HG03196 (cell line): Measurements from ENCODE around the gene PSAP.
"Not testable (repeated sequence)": the region's sequence is repeated elsewhere in the genome, so short reads cannot be mapped to it uniquely, and the experiment has no call there.

Experiments
- ATAC-seq: cut with Tn5 transposase; IDR thresholded peaks from one replicate; pipeline ENCODE4 v1.9.1; 2021; ENCODE audit not compliant: unreplicated experiment

PSAP gene

GRCh38 chr10:71850743-71851464 lies at the start of gene PSAP:
Gene PSAP (minus strand): TSS chr10:71851251. CDS start chr10:71851221, 30 bp downstream.
- ATAC-seq = peak; percentile 89

DNA sequence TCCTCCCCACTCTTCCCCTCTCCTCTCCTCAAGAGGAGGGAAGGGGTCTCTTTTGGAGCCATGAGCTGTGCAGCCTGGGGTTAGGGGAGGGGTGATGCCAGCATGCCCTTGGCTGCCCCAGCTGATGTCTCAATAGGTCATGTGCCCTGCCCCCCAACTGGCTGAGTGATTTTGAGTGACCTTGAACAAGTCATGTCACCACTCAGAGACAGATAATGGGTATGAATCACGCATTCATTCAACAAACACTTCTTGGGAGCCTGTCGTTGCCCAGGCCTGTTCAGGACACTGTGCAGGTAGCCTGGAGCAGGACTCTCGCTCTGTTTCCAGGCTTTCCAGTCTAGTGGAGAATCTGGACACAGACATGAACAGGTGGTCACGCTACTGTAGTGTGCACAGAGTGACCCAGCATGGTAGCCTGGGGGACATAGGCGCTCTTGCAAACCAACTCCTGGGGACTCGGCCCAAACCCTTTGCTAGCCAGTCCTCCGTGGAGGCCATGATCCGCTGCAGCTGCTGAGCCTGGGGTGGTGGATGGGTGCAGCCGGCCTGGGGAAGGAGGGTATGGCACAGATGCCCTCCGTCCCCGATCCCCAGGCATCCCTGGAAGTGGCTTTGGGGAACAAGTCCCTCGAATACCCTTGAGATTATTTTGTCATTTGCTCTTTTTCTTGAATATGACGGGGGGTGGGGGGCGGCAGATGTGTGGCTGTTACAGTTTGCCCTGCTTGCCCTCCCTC lies 49.6 kb upstream of the PSAP start:
- ATAC-seq = no peak

DNA sequence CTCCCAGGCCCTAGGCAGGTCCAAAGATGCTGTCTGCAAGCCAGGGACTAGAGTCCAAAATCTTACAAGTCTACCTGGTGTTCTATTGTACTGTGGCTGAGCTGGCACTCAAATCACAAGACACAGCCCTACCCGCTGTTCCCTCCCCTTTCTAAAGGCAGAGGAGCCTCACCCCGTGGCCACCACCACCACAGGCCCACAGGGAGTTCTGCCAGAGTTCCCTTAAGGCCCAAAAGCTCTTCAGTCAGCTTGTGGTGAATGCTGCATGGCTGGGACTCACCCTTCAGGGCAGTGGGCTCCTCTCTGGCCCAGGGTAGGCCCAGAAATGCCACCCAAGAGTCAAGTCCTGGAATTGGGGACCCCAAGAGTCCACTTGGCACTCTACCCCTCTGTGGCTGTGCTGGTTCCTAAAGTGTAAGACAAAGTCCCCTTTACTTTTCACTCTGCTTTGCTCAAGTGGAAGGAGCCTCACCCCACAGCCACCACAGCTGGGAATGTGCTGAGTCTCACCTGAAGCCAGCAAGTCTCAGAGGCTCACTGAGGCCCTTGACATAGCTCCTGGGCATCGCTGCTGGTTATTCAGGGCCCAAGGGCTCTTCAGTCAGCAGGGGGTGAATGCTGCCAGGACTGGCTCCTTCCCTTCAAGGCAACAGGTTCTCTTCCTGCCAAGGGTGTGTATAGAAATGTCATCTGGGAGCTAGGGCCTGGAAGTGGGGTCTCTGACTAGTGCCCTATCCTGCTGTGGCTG lies 48.8 kb upstream of the PSAP start:
- no peak for ATAC-seq

DNA sequence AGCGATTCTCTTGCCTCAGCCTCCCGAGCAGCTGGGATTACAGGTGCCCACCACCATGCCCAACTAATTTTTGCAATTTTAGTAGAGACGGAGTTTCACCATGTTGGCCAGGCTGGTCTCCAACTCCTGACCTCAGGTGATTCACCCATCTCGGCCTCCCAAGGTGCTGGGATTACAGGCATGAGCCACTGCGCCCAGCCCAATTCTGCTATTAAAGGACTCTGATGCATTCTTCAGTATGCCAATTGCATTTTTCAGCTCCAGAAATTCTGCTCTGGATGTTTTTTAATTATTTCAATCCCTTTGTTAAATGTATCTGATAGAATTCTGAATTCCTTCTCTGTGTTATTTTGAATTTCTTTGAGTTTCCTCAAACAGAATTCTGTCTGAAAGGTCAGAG lies 47.3 kb upstream of the PSAP start:
- not testable (repeated sequence) for ATAC-seq

GRCh38 chr10:71893920-71894319 lies 42.9 kb upstream of the PSAP start:
- no peak for ATAC-seq

- no peak for ATAC-seq
Measured at GRCh38 chr10:71893258-71893815, 42.3 kb upstream of the PSAP start.

GRCh38 chr10:71891437-71891836 lies 40.4 kb upstream of the PSAP start:
- no peak for ATAC-seq

DNA sequence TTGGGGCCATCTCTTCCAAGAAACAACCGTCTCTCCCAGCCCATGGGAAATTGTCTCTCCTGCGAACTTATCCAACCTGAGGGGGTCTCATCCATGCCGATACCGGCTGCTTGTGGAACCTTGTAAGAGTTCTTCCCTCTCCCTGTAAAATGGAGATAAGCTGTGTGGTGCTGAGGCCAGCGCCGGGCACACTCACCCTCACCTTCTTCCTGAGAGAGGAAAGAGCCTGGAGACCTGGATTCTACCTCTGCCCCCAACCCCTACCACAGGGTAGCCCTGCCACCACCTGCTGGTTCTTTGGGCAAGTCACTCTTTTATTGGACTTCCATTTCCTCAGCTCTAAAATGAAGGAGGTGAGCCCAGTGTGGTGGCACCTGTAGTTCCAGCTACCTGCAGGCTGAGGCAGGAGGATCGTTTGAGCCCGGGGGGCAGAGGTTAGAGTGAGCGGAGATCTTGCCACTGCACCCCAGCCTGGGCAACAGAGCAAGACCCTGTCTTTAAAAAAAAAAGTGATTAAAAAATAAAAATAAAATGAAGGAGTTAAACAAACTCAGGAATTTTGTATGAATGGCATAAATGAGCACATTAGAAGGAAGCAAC lies 38.4 kb upstream of the PSAP start:
- ATAC-seq = no peak

GRCh38 chr10:71888623-71889387 lies 37.8 kb upstream of the PSAP start:
- ATAC-seq = peak; percentile 89

DNA sequence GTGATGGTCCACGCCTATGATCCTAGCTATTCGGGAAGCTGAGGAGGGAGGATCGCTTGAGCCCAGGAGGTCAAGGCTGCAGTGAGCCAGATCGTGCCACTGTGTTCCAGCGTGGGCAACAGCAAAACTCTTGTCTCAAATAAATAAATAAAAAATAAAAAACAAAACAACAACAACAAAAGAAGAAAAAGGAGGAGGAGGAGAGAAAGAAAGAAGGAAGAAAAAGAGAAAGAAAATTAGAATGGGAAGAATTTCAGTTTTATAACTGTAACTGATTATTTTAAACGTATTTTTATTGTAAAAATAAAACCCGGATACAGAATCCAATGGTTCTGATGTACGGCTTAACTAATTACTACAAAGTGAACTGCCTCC lies 37.2 kb upstream of the PSAP start:
- ATAC-seq = no peak

DNA sequence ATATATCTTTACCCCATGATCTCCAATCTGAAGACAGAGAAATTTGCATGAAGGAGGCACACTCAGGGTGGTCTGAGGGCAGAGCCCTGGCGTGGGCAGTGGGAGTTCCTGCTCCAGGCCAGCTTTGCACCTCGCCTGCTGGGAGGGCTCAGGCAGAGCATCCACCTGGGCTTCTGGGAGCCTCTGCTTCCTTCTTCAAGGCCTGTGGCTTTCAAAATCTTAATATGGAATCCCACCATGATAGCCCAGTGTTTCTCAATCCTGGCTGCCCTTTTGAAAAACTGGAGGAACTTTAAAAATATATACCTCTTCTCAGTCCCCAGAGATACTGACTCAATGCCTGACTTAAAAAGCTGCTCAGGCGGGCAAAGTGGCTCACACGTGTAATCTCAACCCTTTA lies 36.7 kb upstream of the PSAP start:
- no peak for ATAC-seq

GRCh38 chr10:71882813-71883659 lies 32.0 kb upstream of the PSAP start:
- ATAC-seq = no peak

GRCh38 chr10:71881647-71882355 lies 30.8 kb upstream of the PSAP start:
- ATAC-seq = no peak

DNA sequence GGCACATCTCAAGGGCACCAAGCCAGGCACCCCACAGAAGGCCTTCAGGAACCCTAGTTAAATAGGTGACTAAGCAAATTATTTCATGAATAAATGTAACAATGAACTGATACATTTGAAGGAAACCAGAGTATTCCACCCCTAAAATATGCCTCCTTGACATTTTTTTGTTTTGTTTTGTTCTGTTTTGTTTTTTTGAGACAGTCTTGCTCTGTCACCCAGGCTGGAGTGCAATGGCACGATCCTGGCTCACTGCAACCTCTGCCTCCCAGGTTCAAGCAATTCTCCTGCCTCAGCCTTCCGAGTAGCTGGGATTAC lies 30.2 kb upstream of the PSAP start:
- not testable (repeated sequence) for ATAC-seq

GRCh38 chr10:71880425-71881306 lies 29.6 kb upstream of the PSAP start:
- ATAC-seq = no peak

- ATAC-seq = no peak
Measured at GRCh38 chr10:71878327-71879034, 27.4 kb upstream of the PSAP start.

- no peak for ATAC-seq
Measured at GRCh38 chr10:71877821-71878220, 26.8 kb upstream of the PSAP start.
